C4-2B (cell line): Measurements from ENCODE around the gene RBFOX2.

Experiments used
- CTCF ChIP-seq: fragments of 450-650 bp; conservative IDR thresholded peaks from 2 replicates; pipeline ENCODE4 v1.5.1; 2017; ENCODE audit warnings: mild to moderate bottlenecking
- ZFX ChIP-seq: fragments of 450-650 bp; IDR thresholded peaks from 2 replicates; pipeline ENCODE4 v1.6.1; 2017

- TF ChIP-seq CTCF (no peak), ZFX (no peak)
Observed at GRCh38 chr22:35913925-35914324, 114.7 kb downstream of the RBFOX2 start.
